ENCODE results near the gene GAS2L1.
A peak's percentile ranks its signal among the peaks of the same experiment; 100 is the strongest.

GAS2L1 gene

GRCh38 chr22:29359469-29359868, 53.0 kb downstream of the GAS2L1 start:
- Histone ChIP-seq H3K27me3 (ENCODE audit: insufficient read depth, poor library complexity, severe bottlenecking) (no peaks in the 10 kb centered on the region), H3K27ac (replicated peaks) (no peak overlapping the region), H3K4me3 (replicated peaks; ENCODE audit: insufficient read depth, low read length) (no peak overlapping the region)
- TF ChIP-seq GABPA (IDR thresholded peaks at IDR 0.05; ENCODE audit: low read depth): no peak
- no peak for TF ChIP-seq REST (IDR thresholded peaks at IDR 0.05; ENCODE audit: insufficient replicate concordance, low read depth)
- no peak for TF ChIP-seq SPI1 (IDR thresholded peaks at IDR 0.05; ENCODE audit: borderline replicate concordance, low read depth)
- no peak for TF ChIP-seq CTCF (IDR thresholded peaks at IDR 0.05; ENCODE audit: insufficient read depth, low read length)
- no peak for TF ChIP-seq POLR2AphosphoS5 (IDR thresholded peaks at IDR 0.05; ENCODE audit: low read depth)
- peak in 1 of 2 experiments; percentile 14 for DNase-seq (ENCODE audit: low read depth in 1 of 2, low spot score in 1 of 2)

Small RNAs within 50 kb of the gene (microRNA-seq; reads per million reads assigned to microRNA genes)
- 16.6 reads per million, percentile 42 among the genes with 10 or more reads in this experiment for gene MIR3653

All from HL-60 (cell line).